Stimulated activated memory B cell treated with anti-CD40 and anti-IgM and Interleukin-4, amounts not matched to agents 10 μg/mL and 1 μg/mL and 100 μg/mL, for 72 hours (primary cell): ENCODE data around the gene PTPN2.
"Not testable (repeated sequence)": the region's sequence is repeated elsewhere in the genome, so short reads cannot be mapped to it uniquely, and the experiment has no call there.

Experiments
- ATAC-seq: fragments of 150-1000 bp; cut with Tn5 transposase; 2 replicates; pipeline ENCODE4 v1.10.0; 2021
- H3K27ac Mint-ChIP-seq: one replicate; pipeline ENCODE4 v1.8.0; 2022; ENCODE audit warnings: mild to moderate bottlenecking, mixed read lengths
- H3K27me3 Mint-ChIP-seq: one replicate; pipeline ENCODE4 v1.8.0; 2022; ENCODE audit warnings: mixed read lengths
- H3K36me3 Mint-ChIP-seq: one replicate; pipeline ENCODE4 v1.8.0; 2022; ENCODE audit warnings: mixed read lengths
- H3K4me1 Mint-ChIP-seq: one replicate; pipeline ENCODE4 v1.8.0; 2022; ENCODE audit warnings: mixed read lengths
- H3K4me3 Mint-ChIP-seq: one replicate; pipeline ENCODE4 v1.8.0; 2022; ENCODE audit warnings: mild to moderate bottlenecking, moderate library complexity, mixed read lengths
- H3K9me3 Mint-ChIP-seq: one replicate; pipeline ENCODE4 v1.8.0; 2022; ENCODE audit warnings: mixed read lengths

Gene PTPN2

GRCh38 chr18:12791610-12792009, 92.4 kb downstream of the PTPN2 start:
- Mint-ChIP-seq H3K36me3 (peaks cover 4% of the 10 kb centered on the region), H3K4me3 (no peak overlapping the region), H3K4me1 (no peaks in the 10 kb centered on the region), H3K27me3 (no peaks in the 10 kb centered on the region), H3K27ac (no peak overlapping the region), H3K9me3 (no peaks in the 10 kb centered on the region)
- ATAC-seq, result no peak

GRCh38 chr18:12786669-12787068, 97.4 kb downstream of the PTPN2 start:
- Mint-ChIP-seq H3K36me3 (peaks cover 18% of the 10 kb centered on the region), H3K27me3 (no peaks in the 10 kb centered on the region), H3K4me1 (no peaks in the 10 kb centered on the region), H3K9me3 (no peaks in the 10 kb centered on the region), H3K27ac (no peak overlapping the region), H3K4me3 (no peak overlapping the region)
- ATAC-seq, result no peak

GRCh38 chr18:12783524-12783923, 100.5 kb downstream of the PTPN2 start:
- ATAC-seq, result no peak
- Mint-ChIP-seq H3K4me1 (no peaks in the 10 kb centered on the region), H3K36me3 (peaks cover 18% of the 10 kb centered on the region), H3K4me3 (no peak overlapping the region), H3K27me3 (no peaks in the 10 kb centered on the region), H3K27ac (no peak overlapping the region), H3K9me3 (no peaks in the 10 kb centered on the region)

- H3K4me1 Mint-ChIP-seq, result no peaks in the 10 kb centered on the region
- H3K27me3 Mint-ChIP-seq, result no peaks in the 10 kb centered on the region
- no peak overlapping the region for H3K27ac Mint-ChIP-seq
- no peaks in the 10 kb centered on the region for H3K9me3 Mint-ChIP-seq
- H3K36me3 Mint-ChIP-seq, result peaks cover 18% of the 10 kb centered on the region
- no peak overlapping the region for H3K4me3 Mint-ChIP-seq
- ATAC-seq, result no peak
Observed at GRCh38 chr18:12782521-12782920, 101.5 kb downstream of the PTPN2 start.

- H3K4me3 Mint-ChIP-seq, result no peak overlapping the region
- no peak overlapping the region for H3K27ac Mint-ChIP-seq
- no peaks in the 10 kb centered on the region for H3K4me1 Mint-ChIP-seq
- peaks cover 11% of the 10 kb centered on the region for H3K36me3 Mint-ChIP-seq
- no peak for ATAC-seq
- H3K9me3 Mint-ChIP-seq, result no peaks in the 10 kb centered on the region
- no peaks in the 10 kb centered on the region for H3K27me3 Mint-ChIP-seq
Observed at GRCh38 chr18:12779456-12779855, 104.6 kb downstream of the PTPN2 start.

GRCh38 chr18:12779043-12779442, 105.0 kb downstream of the PTPN2 start:
- peaks cover 11% of the 10 kb centered on the region for H3K36me3 Mint-ChIP-seq
- ATAC-seq, result no peak
- H3K4me3 Mint-ChIP-seq, result no peak overlapping the region
- H3K27ac Mint-ChIP-seq, result no peak overlapping the region
- H3K4me1 Mint-ChIP-seq, result no peaks in the 10 kb centered on the region
- no peaks in the 10 kb centered on the region for H3K27me3 Mint-ChIP-seq
- H3K9me3 Mint-ChIP-seq, result no peaks in the 10 kb centered on the region

GRCh38 chr18:12777500-12777944, 106.5 kb downstream of the PTPN2 start:
- Mint-ChIP-seq H3K27me3 (no peaks in the 10 kb centered on the region), H3K4me1 (no peaks in the 10 kb centered on the region), H3K9me3 (no peaks in the 10 kb centered on the region), H3K27ac (no peak overlapping the region), H3K36me3 (no peaks in the 10 kb centered on the region), H3K4me3 (no peak overlapping the region)
- ATAC-seq, result peak; percentile 49

GRCh38 chr18:12776821-12777471, 107.1 kb downstream of the PTPN2 start:
- H3K4me3 Mint-ChIP-seq, result no peak overlapping the region
- H3K36me3 Mint-ChIP-seq, result no peaks in the 10 kb centered on the region
- ATAC-seq, result no peak
- no peak overlapping the region for H3K27ac Mint-ChIP-seq
- no peaks in the 10 kb centered on the region for H3K9me3 Mint-ChIP-seq
- no peaks in the 10 kb centered on the region for H3K4me1 Mint-ChIP-seq
- no peaks in the 10 kb centered on the region for H3K27me3 Mint-ChIP-seq

GRCh38 chr18:12776415-12776814, 107.6 kb downstream of the PTPN2 start:
- not testable (repeated sequence) for ATAC-seq, H3K4me1 Mint-ChIP-seq, H3K27ac Mint-ChIP-seq, H3K36me3 Mint-ChIP-seq, H3K9me3 Mint-ChIP-seq, H3K27me3 Mint-ChIP-seq, H3K4me3 Mint-ChIP-seq

GRCh38 chr18:12774982-12775381, 109.1 kb downstream of the PTPN2 start:
- Mint-ChIP-seq H3K9me3 (no peaks in the 10 kb centered on the region), H3K27me3 (no peaks in the 10 kb centered on the region), H3K4me3 (no peak overlapping the region), H3K27ac (no peak overlapping the region), H3K4me1 (no peaks in the 10 kb centered on the region), H3K36me3 (no peaks in the 10 kb centered on the region)
- ATAC-seq, result no peak

GRCh38 chr18:12773369-12773768, 110.7 kb downstream of the PTPN2 start:
- Mint-ChIP-seq H3K36me3 (no peaks in the 10 kb centered on the region), H3K27me3 (no peaks in the 10 kb centered on the region), H3K4me1 (no peaks in the 10 kb centered on the region), H3K27ac (no peak overlapping the region), H3K9me3 (no peaks in the 10 kb centered on the region), H3K4me3 (no peak overlapping the region)
- no peak for ATAC-seq

- no peak overlapping the region for H3K4me3 Mint-ChIP-seq
- H3K36me3 Mint-ChIP-seq, result no peaks in the 10 kb centered on the region
- no peaks in the 10 kb centered on the region for H3K9me3 Mint-ChIP-seq
- peaks cover 12% of the 10 kb centered on the region for H3K27me3 Mint-ChIP-seq
- no peak for ATAC-seq
- no peak overlapping the region for H3K27ac Mint-ChIP-seq
- H3K4me1 Mint-ChIP-seq, result no peaks in the 10 kb centered on the region
Observed at GRCh38 chr18:12772111-12772510, 111.9 kb downstream of the PTPN2 start.

- no peak overlapping the region for H3K4me3 Mint-ChIP-seq
- ATAC-seq, result no peak
- H3K27me3 Mint-ChIP-seq, result peaks cover 19% of the 10 kb centered on the region
- no peaks in the 10 kb centered on the region for H3K36me3 Mint-ChIP-seq
- no peak overlapping the region for H3K27ac Mint-ChIP-seq
- no peaks in the 10 kb centered on the region for H3K9me3 Mint-ChIP-seq
- no peaks in the 10 kb centered on the region for H3K4me1 Mint-ChIP-seq
Observed at GRCh38 chr18:12770469-12771219, 113.4 kb downstream of the PTPN2 start.

- no peak for ATAC-seq
- H3K4me1 Mint-ChIP-seq, result no peaks in the 10 kb centered on the region
- no peaks in the 10 kb centered on the region for H3K36me3 Mint-ChIP-seq
- H3K27ac Mint-ChIP-seq, result no peak overlapping the region
- peaks cover 19% of the 10 kb centered on the region for H3K27me3 Mint-ChIP-seq
- no peak overlapping the region for H3K4me3 Mint-ChIP-seq
- no peaks in the 10 kb centered on the region for H3K9me3 Mint-ChIP-seq
Observed at GRCh38 chr18:12769644-12770440, 114.2 kb downstream of the PTPN2 start.

- no peaks in the 10 kb centered on the region for H3K4me1 Mint-ChIP-seq
- no peak overlapping the region for H3K27ac Mint-ChIP-seq
- ATAC-seq, result no peak
- H3K9me3 Mint-ChIP-seq, result no peaks in the 10 kb centered on the region
- no peaks in the 10 kb centered on the region for H3K36me3 Mint-ChIP-seq
- H3K27me3 Mint-ChIP-seq, result peaks cover 19% of the 10 kb centered on the region
- no peak overlapping the region for H3K4me3 Mint-ChIP-seq
Observed at GRCh38 chr18:12769136-12769535, 114.9 kb downstream of the PTPN2 start.
